ENCODE results near the gene NAT14.

The NAT14 gene

DNA sequence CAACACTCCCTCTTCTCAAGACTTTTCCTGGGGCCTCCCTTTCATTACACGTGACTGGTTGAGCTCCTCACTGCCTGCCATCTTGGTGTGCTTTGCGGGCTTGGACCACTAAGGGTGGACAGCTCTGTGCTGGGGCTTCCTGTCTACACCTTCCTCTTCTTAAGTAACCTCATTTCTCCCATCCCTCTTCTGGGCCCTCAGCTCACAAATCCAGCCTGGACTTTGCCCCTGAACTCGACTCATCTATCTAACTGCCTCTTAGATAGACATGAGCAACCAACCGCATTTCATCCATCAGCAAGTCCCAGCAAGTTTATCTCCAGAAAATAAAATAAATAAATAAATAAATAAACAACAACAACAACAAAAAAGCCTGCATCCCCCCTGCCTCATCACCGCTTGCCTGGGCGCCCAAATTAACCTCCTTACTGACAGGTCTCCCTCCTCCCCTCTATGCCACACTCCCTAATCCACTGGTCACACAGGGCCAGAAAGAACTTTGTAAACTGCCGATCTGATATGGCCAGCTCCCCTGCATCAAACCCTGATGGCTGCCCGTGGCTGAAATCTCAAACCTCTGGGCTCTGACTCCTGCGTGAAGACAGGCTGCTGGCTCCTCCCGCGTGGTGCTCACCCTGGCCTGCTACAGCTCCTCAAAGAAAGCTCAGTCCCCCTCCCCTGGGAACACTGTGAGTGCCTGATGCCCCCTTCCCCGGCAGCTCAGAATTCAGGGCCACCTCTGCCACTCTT lies 31.3 kb upstream of the NAT14 start:
- no peak for DNase-seq

DNA sequence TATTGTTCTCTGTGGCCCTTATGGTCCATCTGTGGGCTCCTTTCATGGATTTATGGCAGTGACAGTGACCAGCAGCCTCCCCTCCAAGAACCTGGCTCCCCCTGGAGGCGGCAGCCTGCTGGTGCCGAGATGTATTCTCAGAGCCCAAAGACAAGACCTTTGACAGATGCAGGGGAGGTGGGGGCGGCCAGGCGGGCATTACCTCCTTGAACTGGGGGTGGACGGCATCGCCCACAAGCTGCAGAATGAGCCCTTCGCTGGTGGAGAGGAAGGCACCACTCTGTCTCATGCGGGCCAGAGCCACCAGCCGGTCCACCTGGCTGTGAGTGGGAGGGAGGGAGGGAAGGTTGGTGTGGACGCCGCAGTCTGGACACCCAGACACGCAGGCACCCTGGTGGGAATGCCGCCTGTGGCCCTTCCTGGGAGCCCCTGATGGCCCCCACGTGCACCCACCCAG lies 30.2 kb upstream of the NAT14 start:
- DNase-seq: peak; percentile 31

DNA sequence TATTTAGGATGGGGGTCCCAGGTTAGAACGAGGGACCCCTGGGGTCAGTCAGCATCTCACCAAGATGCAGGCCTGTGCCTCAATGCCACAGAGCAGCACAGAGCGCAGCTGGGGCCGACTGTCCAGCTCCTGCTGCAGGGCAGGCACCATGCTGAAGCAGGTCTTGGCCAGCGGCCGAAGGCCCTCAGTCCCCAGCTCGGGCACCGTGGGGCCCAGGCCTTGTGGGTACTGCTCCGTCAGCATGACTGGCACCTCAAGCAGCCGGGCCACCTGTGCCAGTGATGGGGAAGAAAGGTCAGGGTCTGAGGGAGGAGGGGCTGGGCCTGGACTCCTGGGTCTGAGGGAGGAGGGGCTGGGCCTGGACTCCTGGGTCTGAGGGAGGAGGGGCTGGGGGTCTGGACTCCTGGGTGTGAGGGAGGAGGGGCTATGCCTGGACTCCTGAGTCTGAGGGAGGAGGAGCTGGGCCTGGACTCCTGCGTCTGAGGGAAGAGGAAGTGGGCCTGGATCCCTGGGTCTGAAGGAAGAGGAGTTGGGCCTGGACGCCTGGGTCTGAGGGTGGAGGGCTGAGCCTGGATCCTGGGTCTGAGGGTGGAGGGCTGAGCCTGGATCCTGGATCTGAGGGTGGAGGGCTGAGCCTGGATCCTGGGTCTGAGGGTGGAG lies 29.3 kb upstream of the NAT14 start:
- no peak for DNase-seq

GRCh38 chr19:55456347-55456746 lies 28.6 kb upstream of the NAT14 start:
- no peak for DNase-seq

GRCh38 chr19:55457683-55458457 lies 27.1 kb upstream of the NAT14 start:
- no peak for DNase-seq

- no peak for DNase-seq
Observed at GRCh38 chr19:55459551-55459949, 25.4 kb upstream of the NAT14 start.

- no peak for DNase-seq
Observed at GRCh38 chr19:55459950-55460657, 24.9 kb upstream of the NAT14 start.

- no peak for DNase-seq
Observed at GRCh38 chr19:55460670-55461258, 24.2 kb upstream of the NAT14 start.

- peak; percentile 100 for DNase-seq
Observed at GRCh38 chr19:55461259-55461973, 23.6 kb upstream of the NAT14 start, which contains the start of gene ISOC2. Gene ISOC2 (minus strand): TSS chr19:55461642. CDS start chr19:55456486, 5,156 bp downstream.

DNA sequence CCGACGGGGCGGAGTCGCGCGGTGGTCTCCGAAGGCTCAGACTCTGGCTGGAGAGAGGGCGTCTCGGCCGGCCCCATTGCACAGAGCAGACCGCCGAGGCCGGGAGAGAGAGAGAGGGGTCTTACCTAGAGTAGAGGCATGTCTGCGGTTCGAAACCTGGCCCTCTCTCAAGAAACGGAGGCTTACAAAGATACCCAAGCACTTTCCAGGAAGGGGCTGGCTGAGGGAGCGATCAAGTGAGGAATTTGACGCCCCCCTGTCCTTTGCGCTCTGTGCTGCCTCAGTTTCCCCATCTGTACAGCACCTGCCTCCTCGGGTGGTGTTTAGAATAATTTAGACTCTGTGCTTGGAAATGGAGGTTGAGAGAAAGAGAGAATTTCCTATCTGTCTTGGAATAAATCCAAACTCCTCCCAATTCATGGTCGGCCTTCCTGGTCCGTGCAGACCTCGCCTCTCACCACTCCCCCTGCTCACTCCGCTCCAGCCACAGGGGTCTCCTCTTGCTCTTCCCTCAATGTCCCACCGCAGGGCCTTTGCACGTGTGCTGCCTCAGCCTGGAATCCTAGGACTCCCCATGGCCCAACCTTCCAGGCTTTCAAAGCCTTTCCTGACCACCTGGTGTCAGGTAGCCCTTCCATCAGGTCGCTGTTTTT lies 22.9 kb upstream of the NAT14 start:
- DNase-seq: no peak

DNA sequence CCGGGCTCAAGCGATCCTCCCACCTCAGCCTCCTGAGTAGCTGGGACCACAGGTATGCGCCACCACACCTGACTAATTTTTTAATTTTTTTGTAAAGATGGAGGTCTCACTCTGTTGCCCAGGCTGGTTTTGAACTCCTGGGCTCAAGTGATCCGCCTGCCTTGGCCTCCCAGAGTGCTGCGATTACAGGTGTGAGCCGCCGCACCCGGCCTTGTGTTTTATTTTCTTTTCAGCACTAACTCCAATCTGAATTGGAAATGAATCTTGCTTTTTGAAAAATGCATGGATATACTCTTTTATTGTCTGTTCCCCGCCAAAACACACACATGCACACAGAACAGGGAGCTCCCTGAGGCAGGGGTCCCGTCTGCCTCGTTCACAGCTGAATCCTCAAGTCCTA lies 22.3 kb upstream of the NAT14 start:
- DNase-seq: no peak

- no peak for DNase-seq
Observed at GRCh38 chr19:55463583-55464031, 21.4 kb upstream of the NAT14 start.

DNA sequence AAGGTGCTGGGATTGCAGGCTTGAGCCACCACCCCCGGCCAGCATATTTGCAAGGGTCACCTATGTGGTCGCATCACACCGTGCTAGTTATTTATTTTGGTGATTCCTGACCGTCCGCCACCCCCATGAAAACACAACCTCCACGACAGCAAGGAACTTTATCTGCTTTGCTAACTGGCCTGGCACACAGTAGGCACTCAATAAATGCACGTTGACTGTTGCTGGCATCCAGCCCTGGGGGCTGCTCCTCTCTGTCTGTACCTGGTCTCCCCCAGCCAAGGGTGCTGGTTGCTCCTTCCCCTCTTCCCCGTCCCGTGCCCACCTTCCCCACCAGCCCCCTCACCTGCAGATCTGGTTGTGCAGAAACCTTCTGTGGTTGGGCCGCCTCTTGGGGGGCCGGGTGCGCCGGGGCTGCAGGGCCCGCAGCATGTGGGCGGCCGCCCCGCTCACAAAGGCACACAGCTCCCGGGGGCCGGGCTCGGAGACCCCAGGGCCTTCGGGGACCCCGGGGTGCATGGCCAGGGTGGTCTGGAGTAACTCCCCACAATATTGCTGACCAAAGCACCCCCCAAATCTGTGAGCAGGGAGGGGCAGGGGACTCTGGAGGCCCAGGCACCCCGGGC lies 20.8 kb upstream of the NAT14 start:
- DNase-seq: no peak

- DNase-seq: no peak
Observed at GRCh38 chr19:55464662-55465054, 20.3 kb upstream of the NAT14 start, which contains the start of gene C19orf85. Gene C19orf85 (minus strand): TSS chr19:55464751. CDS start chr19:55464554, 197 bp downstream.

GRCh38 chr19:55465460-55466240 lies 19.3 kb upstream of the NAT14 start:
- no peak for DNase-seq

- no peak for DNase-seq
Observed at GRCh38 chr19:55466241-55466614, 18.8 kb upstream of the NAT14 start.

GRCh38 chr19:55467236-55468053 lies 17.5 kb upstream of the NAT14 start:
- peak; percentile 49 for DNase-seq

DNA sequence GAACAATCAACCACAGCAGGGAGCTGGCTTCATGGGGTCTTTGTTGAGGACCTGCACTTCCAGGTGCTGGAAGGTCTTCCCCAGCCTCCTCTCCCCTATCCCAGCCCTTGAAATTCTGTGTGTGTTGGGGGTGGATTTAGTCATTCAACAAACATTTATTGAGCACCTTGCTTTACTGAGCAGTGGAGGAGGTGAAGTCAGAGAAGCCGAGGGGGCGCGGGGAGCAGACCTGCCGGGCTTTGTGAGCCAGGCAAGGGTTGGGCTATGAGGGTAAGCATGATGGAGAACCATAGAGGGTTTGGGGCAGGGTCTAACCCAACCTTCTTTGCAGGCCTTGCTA lies 17.0 kb upstream of the NAT14 start:
- DNase-seq: no peak

- no peak for DNase-seq
Observed at GRCh38 chr19:55471266-55471665, 13.7 kb upstream of the NAT14 start.
